Ascending aorta (tissue), 2 donors: ENCODE measurements around the gene ZMYND8. TPM values are rescaled to one million over a fixed set of nuclear protein-coding genes. Genes with fewer than 3 reads are reported as not detected.

Source experiments
- DNase-seq, 2 donors: peaks; one replicate each; pipeline ENCODE4 v3.0.0-alpha.2; 2019; ENCODE audit warnings: low spot score in 2 of 2
- H3K27ac ChIP-seq, 2 donors: fragments of 200-600 bp; sonication (generic); one replicate each; pipeline ENCODE4 v1.5.1; 2016 to 2017; ENCODE audit warnings: mild to moderate bottlenecking in 1 of 2
- H3K27me3 ChIP-seq: fragments of 200-600 bp; sonication (generic); one replicate; pipeline ENCODE4 v1.5.1; 2017
- H3K36me3 ChIP-seq, 2 donors: fragments of 200-600 bp; sonication (generic); one replicate each; pipeline ENCODE4 v1.5.1; 2016
- H3K4me1 ChIP-seq, 2 donors: fragments of 200-600 bp; sonication (generic); one replicate each; pipeline ENCODE4 v1.5.1; 2016 to 2017; ENCODE audit warnings: mild to moderate bottlenecking in 1 of 2
- H3K4me3 ChIP-seq, 2 donors: fragments of 200-600 bp; sonication (generic); one replicate each; pipeline ENCODE4 v1.5.1; 2016 to 2017; ENCODE audit warnings: mild to moderate bottlenecking in 1 of 2
- H3K9me3 ChIP-seq, 2 donors: fragments of 200-600 bp; sonication (generic); one replicate each; pipeline ENCODE4 v1.5.1; 2016
- CTCF ChIP-seq, 3 experiments: fragments of 200-600 bp in 2 of 3; fragments of 450-650 bp in 1 of 3; sonication (generic) in 2 of 3; IDR thresholded peaks; one replicate each; pipeline ENCODE4 v1.5.1; 2016 to 2019; ENCODE audit warnings: antibody characterized with exemption in 3 of 3, mild to moderate bottlenecking in 1 of 3, moderate library complexity in 1 of 3
- intact Hi-C: fragments of 100-400 bp; cut with DNase I; formaldehyde crosslinking; loops from one replicate; pipeline ENCODE4 v1.15.1; 2023
- total RNA-seq: library from RNA; depleted of rRNA; stranded (reverse); fragments of >200 nt; gene quantifications from one replicate; pipeline ENCODE4 v1.1.0, GENCODE V29; 2016

Gene ZMYND8
- total RNA-seq, 1 donor from 2014 or later = 23.2 TPM

- Histone ChIP-seq H3K9me3 (no peaks in the 10 kb centered on the region), H3K27ac (no peak overlapping the region), H3K4me1 (no peaks in the 10 kb centered on the region), H3K4me3 (no peak overlapping the region), H3K36me3 (peaks cover 53 to 78% of the 10 kb centered on the region in 2 donors), H3K27me3 (no peaks in the 10 kb centered on the region)
- intact Hi-C loops = no loop called here
- no peak for TF ChIP-seq CTCF (IDR thresholded peaks at IDR 0.05)
- DNase-seq = no peak
These were observed 133.9 kb downstream of the ZMYND8 start for GRCh38 chr20:47222468-47223119.

GRCh38 chr20:47221036-47221625 is 135.4 kb downstream of the ZMYND8 start:
- Histone ChIP-seq H3K4me3 (no peak overlapping the region), H3K27me3 (no peaks in the 10 kb centered on the region), H3K36me3 (peaks cover 44 to 69% of the 10 kb centered on the region in 2 donors), H3K4me1 (no peaks in the 10 kb centered on the region), H3K9me3 (no peaks in the 10 kb centered on the region), H3K27ac (no peak overlapping the region)
- no peak for DNase-seq
- TF ChIP-seq CTCF (IDR thresholded peaks at IDR 0.05) = no peak
- intact Hi-C loops = no loop called here

GRCh38 chr20:47220161-47220582 is 136.3 kb downstream of the ZMYND8 start:
- H3K4me3 ChIP-seq = no peak overlapping the region
- H3K27me3 ChIP-seq = no peaks in the 10 kb centered on the region
- no peak for DNase-seq
- H3K27ac ChIP-seq = no peak overlapping the region
- H3K4me1 ChIP-seq = no peaks in the 10 kb centered on the region
- no peaks in the 10 kb centered on the region for H3K9me3 ChIP-seq
- peak in 2 of 3 experiments; percentile 39 to 41 for TF ChIP-seq CTCF (IDR thresholded peaks at IDR 0.05)
- H3K36me3 ChIP-seq = peaks cover 41 to 67% of the 10 kb centered on the region in 2 donors
- intact Hi-C loops = no loop called here

- Histone ChIP-seq H3K36me3 (peaks cover 33 to 66% of the 10 kb centered on the region in 2 donors), H3K27me3 (no peaks in the 10 kb centered on the region), H3K4me3 (no peak overlapping the region), H3K4me1 (no peaks in the 10 kb centered on the region), H3K27ac (no peak overlapping the region), H3K9me3 (no peaks in the 10 kb centered on the region)
- DNase-seq = no peak
- intact Hi-C loops = no loop called here
- TF ChIP-seq CTCF (IDR thresholded peaks at IDR 0.05) = no peak
These were observed 138.7 kb downstream of the ZMYND8 start for GRCh38 chr20:47217482-47218446.

GRCh38 chr20:47216819-47217410 is 139.6 kb downstream of the ZMYND8 start:
- no peaks in the 10 kb centered on the region for H3K9me3 ChIP-seq
- intact Hi-C loops = no loop called here
- H3K4me1 ChIP-seq = no peaks in the 10 kb centered on the region
- no peak overlapping the region for H3K4me3 ChIP-seq
- H3K27ac ChIP-seq = no peak overlapping the region
- no peak for TF ChIP-seq CTCF (IDR thresholded peaks at IDR 0.05)
- no peak for DNase-seq
- peaks cover 36 to 67% of the 10 kb centered on the region in 2 donors for H3K36me3 ChIP-seq
- H3K27me3 ChIP-seq = no peaks in the 10 kb centered on the region
